NT2/D1 (cell line): ENCODE data around the gene STOML1.

Experiments
- SUZ12 ChIP-seq: IDR thresholded peaks from 2 replicates; pipeline ENCODE4 v1.6.1; 2011; ENCODE audit not compliant: insufficient read length, insufficient read depth; ENCODE audit errors: extremely low read depth
- YY1 ChIP-seq: IDR thresholded peaks from 2 replicates; pipeline ENCODE4 v1.6.1; 2011; ENCODE audit not compliant: insufficient read length, insufficient read depth
- ZNF274 ChIP-seq: IDR thresholded peaks from 2 replicates; pipeline ENCODE4 v1.6.1; 2011; ENCODE audit warnings: mild to moderate bottlenecking, low read depth, low read length

DNA sequence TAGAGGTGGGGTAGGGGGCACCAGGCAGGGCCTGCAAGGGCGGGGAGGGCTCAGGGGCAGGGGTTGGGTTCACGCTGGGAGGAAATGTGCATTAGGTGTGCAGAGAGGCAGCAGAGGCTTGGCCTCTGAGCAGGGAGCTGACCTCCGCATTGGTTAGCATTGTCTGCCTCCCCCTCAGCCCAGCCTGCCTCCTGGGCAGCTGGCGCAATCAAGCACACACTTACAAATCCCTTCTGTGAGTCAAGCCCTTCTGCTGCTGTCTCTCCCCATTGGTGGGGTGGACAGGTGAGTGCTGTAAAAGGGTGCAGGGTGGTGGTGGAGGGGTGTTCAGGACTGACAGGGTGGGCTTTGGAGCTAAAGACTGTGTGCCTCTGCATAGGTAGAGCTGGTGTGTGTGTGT, 56.5 kb downstream of the STOML1 start:
- no peak for TF ChIP-seq YY1
- no peak for TF ChIP-seq ZNF274
- TF ChIP-seq SUZ12: no peak
